ENCODE results near the gene FOCAD. TPM values are rescaled to one million over a fixed set of nuclear protein-coding genes. Genes with fewer than 3 reads are reported as not detected.

FOCAD gene
- total RNA-seq, 1 donor from 2014 or later, result 104 TPM

- Mint-ChIP-seq H3K4me1 (ENCODE audit: low read depth, unreplicated experiment) (peaks cover 7% of the 10 kb centered on the region), H3K9me3 (ENCODE audit: unreplicated experiment) (no peaks in the 10 kb centered on the region), H3K36me3 (ENCODE audit: unreplicated experiment) (peaks cover 5% of the 10 kb centered on the region), H3K27ac (ENCODE audit: unreplicated experiment) (no peak overlapping the region), H3K27me3 (ENCODE audit: unreplicated experiment) (no peaks in the 10 kb centered on the region), H3K4me3 (ENCODE audit: unreplicated experiment) (no peak overlapping the region)
- TF ChIP-seq, protein P1, sequence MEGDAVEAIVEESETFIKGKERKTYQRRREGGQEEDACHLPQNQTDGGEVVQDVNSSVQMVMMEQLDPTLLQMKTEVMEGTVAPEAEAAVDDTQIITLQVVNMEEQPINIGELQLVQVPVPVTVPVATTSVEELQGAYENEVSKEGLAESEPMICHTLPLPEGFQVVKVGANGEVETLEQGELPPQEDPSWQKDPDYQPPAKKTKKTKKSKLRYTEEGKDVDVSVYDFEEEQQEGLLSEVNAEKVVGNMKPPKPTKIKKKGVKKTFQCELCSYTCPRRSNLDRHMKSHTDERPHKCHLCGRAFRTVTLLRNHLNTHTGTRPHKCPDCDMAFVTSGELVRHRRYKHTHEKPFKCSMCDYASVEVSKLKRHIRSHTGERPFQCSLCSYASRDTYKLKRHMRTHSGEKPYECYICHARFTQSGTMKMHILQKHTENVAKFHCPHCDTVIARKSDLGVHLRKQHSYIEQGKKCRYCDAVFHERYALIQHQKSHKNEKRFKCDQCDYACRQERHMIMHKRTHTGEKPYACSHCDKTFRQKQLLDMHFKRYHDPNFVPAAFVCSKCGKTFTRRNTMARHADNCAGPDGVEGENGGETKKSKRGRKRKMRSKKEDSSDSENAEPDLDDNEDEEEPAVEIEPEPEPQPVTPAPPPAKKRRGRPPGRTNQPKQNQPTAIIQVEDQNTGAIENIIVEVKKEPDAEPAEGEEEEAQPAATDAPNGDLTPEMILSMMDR (IDR thresholded peaks at IDR 0.05; ENCODE audit: partially characterized antibody, unreplicated experiment), result no peak
- no peak for DNase-seq
These were observed 169.8 kb downstream of the FOCAD start for GRCh38 chr9:20853866-20854265.

GRCh38 chr9:20854444-20854843 lies 170.4 kb downstream of the FOCAD start:
- H3K9me3 Mint-ChIP-seq (ENCODE audit: unreplicated experiment), result no peaks in the 10 kb centered on the region
- peaks cover 5% of the 10 kb centered on the region for H3K36me3 Mint-ChIP-seq (ENCODE audit: unreplicated experiment)
- peaks cover 7% of the 10 kb centered on the region for H3K4me1 Mint-ChIP-seq (ENCODE audit: low read depth, unreplicated experiment)
- H3K4me3 Mint-ChIP-seq (ENCODE audit: unreplicated experiment), result no peak overlapping the region
- H3K27me3 Mint-ChIP-seq (ENCODE audit: unreplicated experiment), result no peaks in the 10 kb centered on the region
- no peak overlapping the region for H3K27ac Mint-ChIP-seq (ENCODE audit: unreplicated experiment)
- DNase-seq, result no peak
- TF ChIP-seq, protein P1 (IDR thresholded peaks at IDR 0.05; ENCODE audit: partially characterized antibody, unreplicated experiment), result no peak

DNA sequence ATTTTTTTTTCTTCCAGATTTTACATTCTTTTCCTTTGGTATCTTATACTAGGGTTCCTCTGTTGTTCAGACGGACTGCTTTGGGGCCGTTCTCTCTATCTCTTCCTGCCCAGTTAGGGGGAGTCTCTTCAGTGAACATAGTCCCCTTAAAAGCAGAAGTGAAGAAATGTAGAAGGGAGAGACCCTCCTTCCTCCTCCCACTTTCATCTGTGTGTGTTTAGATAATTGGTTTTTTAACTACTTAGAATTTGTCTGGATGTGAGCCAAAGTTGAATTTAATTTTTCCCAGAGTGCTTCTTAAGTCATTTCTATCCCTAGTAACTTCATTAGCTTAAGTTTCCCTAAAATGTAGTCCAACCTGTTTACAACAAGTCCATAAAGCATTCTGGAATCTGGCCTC lies 179.9 kb downstream of the FOCAD start:
- peaks cover 1% of the 10 kb centered on the region for H3K27me3 Mint-ChIP-seq (ENCODE audit: unreplicated experiment)
- H3K27ac Mint-ChIP-seq (ENCODE audit: unreplicated experiment), result no peak overlapping the region
- H3K36me3 Mint-ChIP-seq (ENCODE audit: unreplicated experiment), result no peaks in the 10 kb centered on the region
- no peak for DNase-seq
- no peaks in the 10 kb centered on the region for H3K4me1 Mint-ChIP-seq (ENCODE audit: low read depth, unreplicated experiment)
- H3K9me3 Mint-ChIP-seq (ENCODE audit: unreplicated experiment), result no peaks in the 10 kb centered on the region
- H3K4me3 Mint-ChIP-seq (ENCODE audit: unreplicated experiment), result no peak overlapping the region
- TF ChIP-seq, protein P1 (IDR thresholded peaks at IDR 0.05; ENCODE audit: partially characterized antibody, unreplicated experiment), result no peak

DNA sequence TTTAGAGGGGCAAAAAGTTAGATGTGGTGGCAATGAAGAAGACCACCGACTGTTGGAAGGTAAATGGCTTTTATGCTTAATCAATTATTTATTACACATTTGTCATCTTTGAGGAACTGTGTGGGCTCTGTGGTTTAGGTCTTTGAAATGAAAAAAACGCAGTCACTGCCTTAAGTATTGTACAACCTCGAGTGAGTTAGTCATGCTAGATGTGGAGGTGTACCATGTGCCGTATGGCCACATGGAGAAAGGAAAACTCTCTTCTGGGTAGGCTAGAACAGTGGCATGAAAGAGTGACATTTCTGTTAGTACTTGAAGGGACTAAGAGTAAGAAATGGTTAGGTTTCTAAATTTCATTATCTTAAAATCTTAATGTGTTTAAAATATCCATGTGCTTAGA lies 181.3 kb downstream of the FOCAD start:
- H3K4me1 Mint-ChIP-seq (ENCODE audit: low read depth, unreplicated experiment), result no peaks in the 10 kb centered on the region
- no peak overlapping the region for H3K4me3 Mint-ChIP-seq (ENCODE audit: unreplicated experiment)
- no peaks in the 10 kb centered on the region for H3K9me3 Mint-ChIP-seq (ENCODE audit: unreplicated experiment)
- TF ChIP-seq, protein P1 (IDR thresholded peaks at IDR 0.05; ENCODE audit: partially characterized antibody, unreplicated experiment), result no peak
- peaks cover 1% of the 10 kb centered on the region for H3K27me3 Mint-ChIP-seq (ENCODE audit: unreplicated experiment)
- no peaks in the 10 kb centered on the region for H3K36me3 Mint-ChIP-seq (ENCODE audit: unreplicated experiment)
- H3K27ac Mint-ChIP-seq (ENCODE audit: unreplicated experiment), result no peak overlapping the region
- no peak for DNase-seq

- H3K9me3 Mint-ChIP-seq (ENCODE audit: unreplicated experiment), result no peaks in the 10 kb centered on the region
- DNase-seq, result no peak
- TF ChIP-seq, protein P1 (IDR thresholded peaks at IDR 0.05; ENCODE audit: partially characterized antibody, unreplicated experiment), result no peak
- peaks cover 1% of the 10 kb centered on the region for H3K27me3 Mint-ChIP-seq (ENCODE audit: unreplicated experiment)
- no peak overlapping the region for H3K4me3 Mint-ChIP-seq (ENCODE audit: unreplicated experiment)
- peaks cover 11% of the 10 kb centered on the region for H3K4me1 Mint-ChIP-seq (ENCODE audit: low read depth, unreplicated experiment)
- H3K27ac Mint-ChIP-seq (ENCODE audit: unreplicated experiment), result no peak overlapping the region
- H3K36me3 Mint-ChIP-seq (ENCODE audit: unreplicated experiment), result no peaks in the 10 kb centered on the region
These were observed 186.1 kb downstream of the FOCAD start for GRCh38 chr9:20870115-20870514.
